HepG2 (cell line): ENCODE measurements around the gene ZSCAN2. TPM values are rescaled to one million over a fixed set of nuclear protein-coding genes. Genes with fewer than 3 reads are reported as not detected.

Source experiments
- CREBL2 ChIP-seq: sonication (generic); formaldehyde crosslinking; IDR thresholded peaks from 2 replicates; pipeline ENCODE4 v1.8.1; 2023; ENCODE audit warnings: missing genetic modification reagents, mild to moderate bottlenecking, borderline replicate concordance
- CREM ChIP-seq, 2 experiments: sonication (generic) in 1 of 2; formaldehyde crosslinking in 1 of 2; IDR thresholded peaks; 2 replicates each; pipeline versions ENCODE4 v1.4.0 to v1.6.1; 2016 to 2020; ENCODE audit warnings: antibody characterized with exemption in 1 of 2, mild to moderate bottlenecking in 1 of 2, missing genetic modification reagents in 1 of 2
- ETV6 ChIP-seq: sonication (generic); formaldehyde crosslinking; conservative IDR thresholded peaks from 2 replicates; pipeline ENCODE4 v1.4.0; 2020; ENCODE audit warnings: missing genetic modification reagents
- HHEX ChIP-seq: IDR thresholded peaks from 2 replicates; pipeline ENCODE4 v1.6.1; 2016; ENCODE audit warnings: control low read depth
- IRF2 ChIP-seq: IDR thresholded peaks from 2 replicates; pipeline ENCODE4 v1.6.1; 2018; ENCODE audit warnings: missing genetic modification reagents, missing compliant biosample characterization
- KMT2B ChIP-seq: IDR thresholded peaks from 2 replicates; pipeline ENCODE4 v1.6.1; 2016; ENCODE audit warnings: missing genetic modification reagents, missing compliant biosample characterization
- MAFF ChIP-seq: IDR thresholded peaks from 2 replicates; pipeline ENCODE4 v1.6.1; 2011; ENCODE audit warnings: low read depth, low read length, improper control_type of control experiment
- ONECUT2 ChIP-seq: sonication (generic); formaldehyde crosslinking; IDR thresholded peaks from 2 replicates; pipeline ENCODE4 v1.4.0; 2020; ENCODE audit warnings: missing genetic modification reagents
- PRDM10 ChIP-seq: sonication (generic); formaldehyde crosslinking; IDR thresholded peaks from 2 replicates; pipeline ENCODE4 v1.4.0; 2020; ENCODE audit warnings: low read depth, missing genetic modification reagents
- PRMT3 ChIP-seq: sonication (generic); formaldehyde crosslinking; IDR thresholded peaks from 2 replicates; pipeline ENCODE4 v1.8.1; 2022; ENCODE audit warnings: low read depth, mild to moderate bottlenecking, moderate library complexity, missing genetic modification reagents, borderline replicate concordance
- RFXAP ChIP-seq: sonication (generic); formaldehyde crosslinking; IDR thresholded peaks from 2 replicates; pipeline ENCODE4 v1.4.0; 2020; ENCODE audit warnings: missing genetic modification reagents, borderline replicate concordance
- SOX13 ChIP-seq, 3 experiments: fragments of 450-650 bp in 1 of 3; sonication (generic) in 1 of 3; formaldehyde crosslinking in 1 of 3; IDR thresholded peaks in 2 of 3; conservative IDR thresholded peaks in 1 of 3; 2 replicates each; pipeline versions ENCODE4 v1.5.0 to v1.6.1; 2016 to 2020; ENCODE audit warnings: antibody characterized with exemption in 1 of 3, mild to moderate bottlenecking in 1 of 3, missing compliant biosample characterization in 1 of 3, missing genetic modification reagents in 1 of 3, moderate library complexity in 1 of 3
- SYNCRIP ChIP-seq: fragments of 200-400 bp; formaldehyde crosslinking; IDR thresholded peaks from 2 replicates; pipeline ENCODE4 v1.6.1; 2018; ENCODE audit warnings: mild to moderate bottlenecking, low read depth, low read length; ENCODE audit not compliant: insufficient read depth
- YEATS4 ChIP-seq: sonication (generic); formaldehyde crosslinking; IDR thresholded peaks from 2 replicates; pipeline ENCODE4 v1.4.0; 2020; ENCODE audit warnings: missing genetic modification reagents, borderline replicate concordance
- ZNF224 ChIP-seq: sonication (generic); formaldehyde crosslinking; IDR thresholded peaks from 2 replicates; pipeline ENCODE4 v1.5.0; 2020; ENCODE audit warnings: mild to moderate bottlenecking, missing genetic modification reagents
- ZNF350 ChIP-seq: sonication (generic); formaldehyde crosslinking; IDR thresholded peaks from 2 replicates; pipeline ENCODE4 v1.4.0; 2020; ENCODE audit warnings: mild to moderate bottlenecking, low read depth, missing genetic modification reagents, borderline replicate concordance
- polyA plus RNA-seq, 8 experiments: library from polyadenylated mRNA; depleted of rRNA in 3 of 8; stranded (reverse) in 7 of 8; unstranded in 1 of 8; fragments of >200 nt; fragmentation: Illumina TruSeq in 4 of 8; extraction: Trizol in 4 of 8; gene quantifications; 2 replicates each; pipeline versions ENCODE4 v1.2.1 to v1.2.3, GENCODE V29; 2011 to 2016; ENCODE audit warnings: low read depth in 4 of 8, missing spikeins in 1 of 8, mixed read lengths in 1 of 8; ENCODE audit not compliant: insufficient read depth in 1 of 8
- total RNA-seq, 5 experiments: library from RNA; depleted of rRNA; stranded (reverse); fragments of >200 nt; fragmentation: Illumina TruSeq; extraction: Trizol; gene quantifications; 2 replicates each; pipeline ENCODE4 v1.2.3, GENCODE V29; 2016; ENCODE audit warnings: low read depth in 1 of 5
- TF ChIP-seq, protein P1 (sequence below): sonication (generic); formaldehyde crosslinking; IDR thresholded peaks from 2 replicates; pipeline ENCODE4 v1.5.0; 2020; ENCODE audit warnings: missing genetic modification reagents
- TF ChIP-seq, protein P2 (sequence below): sonication (generic); formaldehyde crosslinking; IDR thresholded peaks from 2 replicates; pipeline ENCODE4 v1.4.0; 2020; ENCODE audit warnings: missing genetic modification reagents

Gene ZSCAN2
- total and polyA plus RNA-seq, 2 of the 13 experiments (the other 11 are each of a cell fraction or from before 2014, with no cell fraction given): 11.4 to 21.5 TPM

- TF ChIP-seq PRDM10 (CRISPR knock-in tag) (no peak), ETV6 (CRISPR knock-in tag) (no peak), HHEX (no peak), SYNCRIP (no peak), RFXAP (CRISPR knock-in tag) (no peak), ZNF224 (CRISPR knock-in tag) (peak; percentile 69; the same call in 1 of the 2 replicates), CREM (IDR thresholded peaks at IDR 0.05) (peak; percentile 83), CREM (CRISPR knock-in tag; IDR thresholded peaks at IDR 0.05) (no peak), SOX13 (IDR thresholded peaks at IDR 0.05) (peak; percentile 96), SOX13 (CRISPR knock-in tag; conservative IDR thresholded peaks at IDR 0.05 in 1 of 2, IDR thresholded peaks at IDR 0.05 in 1 of 2) (peak in 1 of 2 experiments; percentile 98; a peak in 2 of 4 replicates), MAFF (no peak), PRMT3 (CRISPR knock-in tag) (no peak), ONECUT2 (CRISPR knock-in tag) (no peak; the same call in 1 of the 2 replicates), KMT2B (CRISPR knock-in tag) (peak; percentile 62), YEATS4 (no peak), CREBL2 (no peak), IRF2 (CRISPR knock-in tag) (peak; percentile 74), ZNF350 (CRISPR knock-in tag) (peak; percentile 65; the same call in 1 of the 2 replicates)
- TF ChIP-seq, protein P1, sequence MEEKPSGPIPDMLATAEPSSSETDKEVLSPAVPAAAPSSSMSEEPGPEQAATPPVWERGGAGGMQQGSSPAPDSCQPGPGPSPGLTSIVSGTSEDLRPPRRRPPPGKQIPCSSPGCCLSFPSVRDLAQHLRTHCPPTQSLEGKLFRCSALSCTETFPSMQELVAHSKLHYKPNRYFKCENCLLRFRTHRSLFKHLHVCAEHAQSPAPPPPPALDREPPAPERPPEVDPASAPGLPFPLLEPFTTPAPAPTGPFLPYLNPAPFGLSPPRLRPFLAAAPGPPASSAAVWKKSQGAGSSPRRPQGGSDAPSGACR: peak; percentile 73
- TF ChIP-seq, protein P2, sequence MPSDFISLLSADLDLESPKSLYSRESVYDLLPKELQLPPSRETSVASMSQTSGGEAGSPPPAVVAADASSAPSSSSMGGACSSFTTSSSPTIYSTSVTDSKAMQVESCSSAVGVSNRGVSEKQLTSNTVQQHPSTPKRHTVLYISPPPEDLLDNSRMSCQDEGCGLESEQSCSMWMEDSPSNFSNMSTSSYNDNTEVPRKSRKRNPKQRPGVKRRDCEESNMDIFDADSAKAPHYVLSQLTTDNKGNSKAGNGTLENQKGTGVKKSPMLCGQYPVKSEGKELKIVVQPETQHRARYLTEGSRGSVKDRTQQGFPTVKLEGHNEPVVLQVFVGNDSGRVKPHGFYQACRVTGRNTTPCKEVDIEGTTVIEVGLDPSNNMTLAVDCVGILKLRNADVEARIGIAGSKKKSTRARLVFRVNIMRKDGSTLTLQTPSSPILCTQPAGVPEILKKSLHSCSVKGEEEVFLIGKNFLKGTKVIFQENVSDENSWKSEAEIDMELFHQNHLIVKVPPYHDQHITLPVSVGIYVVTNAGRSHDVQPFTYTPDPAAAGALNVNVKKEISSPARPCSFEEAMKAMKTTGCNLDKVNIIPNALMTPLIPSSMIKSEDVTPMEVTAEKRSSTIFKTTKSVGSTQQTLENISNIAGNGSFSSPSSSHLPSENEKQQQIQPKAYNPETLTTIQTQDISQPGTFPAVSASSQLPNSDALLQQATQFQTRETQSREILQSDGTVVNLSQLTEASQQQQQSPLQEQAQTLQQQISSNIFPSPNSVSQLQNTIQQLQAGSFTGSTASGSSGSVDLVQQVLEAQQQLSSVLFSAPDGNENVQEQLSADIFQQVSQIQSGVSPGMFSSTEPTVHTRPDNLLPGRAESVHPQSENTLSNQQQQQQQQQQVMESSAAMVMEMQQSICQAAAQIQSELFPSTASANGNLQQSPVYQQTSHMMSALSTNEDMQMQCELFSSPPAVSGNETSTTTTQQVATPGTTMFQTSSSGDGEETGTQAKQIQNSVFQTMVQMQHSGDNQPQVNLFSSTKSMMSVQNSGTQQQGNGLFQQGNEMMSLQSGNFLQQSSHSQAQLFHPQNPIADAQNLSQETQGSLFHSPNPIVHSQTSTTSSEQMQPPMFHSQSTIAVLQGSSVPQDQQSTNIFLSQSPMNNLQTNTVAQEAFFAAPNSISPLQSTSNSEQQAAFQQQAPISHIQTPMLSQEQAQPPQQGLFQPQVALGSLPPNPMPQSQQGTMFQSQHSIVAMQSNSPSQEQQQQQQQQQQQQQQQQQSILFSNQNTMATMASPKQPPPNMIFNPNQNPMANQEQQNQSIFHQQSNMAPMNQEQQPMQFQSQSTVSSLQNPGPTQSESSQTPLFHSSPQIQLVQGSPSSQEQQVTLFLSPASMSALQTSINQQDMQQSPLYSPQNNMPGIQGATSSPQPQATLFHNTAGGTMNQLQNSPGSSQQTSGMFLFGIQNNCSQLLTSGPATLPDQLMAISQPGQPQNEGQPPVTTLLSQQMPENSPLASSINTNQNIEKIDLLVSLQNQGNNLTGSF: no peak
Observed at GRCh38 chr15:84606653-84607120, 5.9 kb downstream of the ZSCAN2 start (continued).
